ENCODE data around the gene KIF2C.
A peak's percentile ranks its signal among the peaks of the same experiment; 100 is the strongest.

The KIF2C gene

DNA sequence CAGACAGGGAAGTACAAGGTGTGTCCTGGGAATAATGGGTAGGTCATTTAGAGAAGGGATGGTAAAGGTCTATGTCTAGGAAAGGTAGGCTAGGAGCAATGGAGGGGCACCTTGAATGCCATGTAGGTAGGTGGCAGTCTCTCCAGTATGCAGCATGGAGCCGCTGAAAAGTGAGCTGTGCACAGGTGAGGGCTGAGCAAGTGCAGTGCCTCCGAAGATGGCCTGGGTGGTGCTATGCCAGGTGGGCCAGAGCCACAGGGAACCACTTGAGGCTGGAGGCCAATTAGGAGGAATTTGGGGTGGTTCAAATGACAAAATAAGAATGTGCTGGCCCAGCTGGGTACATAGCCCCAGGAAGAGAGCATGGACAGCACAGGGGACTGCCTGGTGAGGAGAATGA is 33.7 kb upstream of the KIF2C start:
- no peaks in the 10 kb centered on the region for H3K9me3 ChIP-seq (ENCODE audit: control insufficient read depth, low read length)
- no peaks in the 10 kb centered on the region for H3K36me3 ChIP-seq (ENCODE audit: control insufficient read depth, insufficient read depth, low read length)
- H3K4me3 ChIP-seq (ENCODE audit: low read length), result no peak overlapping the region
- H3K27me3 ChIP-seq (ENCODE audit: control insufficient read depth, insufficient read depth, low read length), result peaks cover 7% of the 10 kb centered on the region
- H3K9ac ChIP-seq (ENCODE audit: low read length), result no peak overlapping the region
- H3K4me1 ChIP-seq (ENCODE audit: control insufficient read depth, insufficient read depth, low read length), result peaks cover 7% of the 10 kb centered on the region

DNA sequence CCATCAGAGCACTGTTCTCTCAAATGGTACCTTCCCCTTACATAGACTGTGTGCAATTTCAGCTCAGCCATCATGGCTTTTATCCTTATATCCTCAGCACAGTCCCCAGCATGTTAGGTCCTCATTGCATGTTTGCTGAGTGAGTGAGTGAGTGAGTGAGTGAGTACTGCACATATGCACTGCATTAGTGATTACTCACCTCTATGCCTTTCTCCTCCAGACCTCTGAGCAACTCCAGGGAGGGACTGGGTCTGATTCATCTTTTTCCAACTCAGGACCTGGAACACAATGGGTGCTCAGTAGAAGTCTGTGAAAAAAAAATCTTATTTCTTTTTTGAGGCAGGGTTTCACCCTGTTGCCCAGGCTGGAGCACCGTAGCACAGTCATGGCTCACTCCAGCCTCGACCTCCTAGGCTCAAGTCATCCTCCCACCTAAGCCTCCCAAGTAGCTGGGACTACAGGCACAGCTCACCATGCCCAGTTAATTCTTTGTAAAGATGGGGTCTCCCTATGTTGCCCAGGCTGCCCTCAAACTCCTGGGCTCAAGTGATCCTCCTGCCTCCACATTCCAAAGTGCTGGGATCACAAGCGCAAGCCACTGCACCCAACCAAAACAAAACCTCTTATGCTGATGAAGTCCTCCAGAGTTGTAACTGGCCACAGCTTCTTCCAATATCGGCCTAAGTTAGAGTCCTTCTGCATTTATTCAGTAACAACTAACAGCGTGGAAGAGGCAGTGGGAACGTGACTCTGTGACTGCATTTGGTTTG is 32.3 kb upstream of the KIF2C start:
- no peaks in the 10 kb centered on the region for H3K36me3 ChIP-seq (ENCODE audit: control insufficient read depth, insufficient read depth, low read length)
- H3K4me1 ChIP-seq (ENCODE audit: control insufficient read depth, insufficient read depth, low read length), result peaks cover 7% of the 10 kb centered on the region
- peaks cover 7% of the 10 kb centered on the region for H3K27me3 ChIP-seq (ENCODE audit: control insufficient read depth, insufficient read depth, low read length)
- H3K4me3 ChIP-seq (ENCODE audit: low read length), result no peak overlapping the region
- H3K9ac ChIP-seq (ENCODE audit: low read length), result no peak overlapping the region
- H3K9me3 ChIP-seq (ENCODE audit: control insufficient read depth, low read length), result no peaks in the 10 kb centered on the region

DNA sequence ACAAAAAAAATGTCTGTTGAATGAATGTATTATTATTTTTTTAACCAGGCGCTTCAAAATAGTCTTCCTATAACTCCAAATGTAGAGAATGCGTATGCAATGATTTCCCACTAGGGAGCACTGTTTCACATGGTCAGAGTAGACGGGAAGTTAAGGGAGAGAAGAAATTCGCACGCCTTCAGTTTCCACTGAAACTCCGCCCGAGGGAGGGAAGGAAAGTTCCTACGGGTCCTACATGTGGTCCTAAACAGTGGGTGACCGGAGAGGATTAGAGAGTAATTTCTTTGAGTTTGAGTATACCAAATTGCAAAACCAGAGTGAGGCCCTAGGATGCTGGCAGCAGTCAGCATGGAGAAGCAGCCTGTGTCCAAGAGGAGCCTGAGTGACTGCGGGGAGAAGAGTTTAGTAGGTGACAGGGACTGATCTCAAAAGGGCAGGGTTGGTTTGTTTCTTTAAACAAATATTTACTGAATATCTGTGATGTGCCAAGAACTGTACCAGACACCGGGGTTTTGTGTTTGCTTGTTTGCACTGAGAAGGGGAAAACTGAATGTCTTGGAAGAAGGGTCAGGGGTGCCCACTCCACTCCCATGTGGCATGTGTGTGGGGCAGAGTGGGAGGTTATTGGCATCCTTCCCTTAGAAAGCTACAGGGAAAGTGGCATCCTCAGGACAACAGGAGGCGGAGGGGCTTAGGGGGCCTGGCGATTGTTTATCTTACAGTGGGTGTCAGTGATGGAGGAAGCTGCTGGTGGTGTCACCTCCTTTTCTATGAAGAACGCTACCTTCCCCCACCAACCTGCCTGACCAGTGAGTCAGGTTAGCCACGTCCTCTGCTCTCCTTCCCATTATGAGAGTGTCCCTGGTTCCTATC is 31.4 kb upstream of the KIF2C start:
- peaks cover 7% of the 10 kb centered on the region for H3K4me1 ChIP-seq (ENCODE audit: control insufficient read depth, insufficient read depth, low read length)
- H3K36me3 ChIP-seq (ENCODE audit: control insufficient read depth, insufficient read depth, low read length), result no peaks in the 10 kb centered on the region
- no peak overlapping the region for H3K4me3 ChIP-seq (ENCODE audit: low read length)
- peaks cover 7% of the 10 kb centered on the region for H3K27me3 ChIP-seq (ENCODE audit: control insufficient read depth, insufficient read depth, low read length)
- no peaks in the 10 kb centered on the region for H3K9me3 ChIP-seq (ENCODE audit: control insufficient read depth, low read length)
- peak overlapping the region; percentile 47 for H3K9ac ChIP-seq (ENCODE audit: low read length)

DNA sequence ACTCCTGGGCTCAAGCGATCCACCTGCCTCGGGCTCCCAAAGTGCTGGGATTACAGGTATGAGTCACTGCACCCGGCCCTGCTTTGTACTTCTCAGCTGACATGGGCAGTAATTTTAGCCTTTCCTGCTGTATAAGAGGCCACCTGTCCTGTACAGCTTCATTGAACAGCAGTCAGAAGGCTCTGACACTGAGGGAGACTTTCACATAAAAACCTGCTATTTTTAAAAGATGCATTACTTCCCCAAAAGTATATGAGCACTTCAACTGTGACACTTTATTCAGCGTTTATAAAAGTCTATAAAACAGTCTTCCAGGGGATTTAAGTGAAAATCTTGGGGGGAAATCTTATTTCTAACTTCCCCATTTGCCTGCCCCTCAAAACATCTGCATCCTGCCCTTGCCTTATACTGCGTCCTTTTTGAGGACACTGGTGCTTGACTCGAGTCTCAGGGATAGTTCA is 26.3 kb upstream of the KIF2C start:
- Histone ChIP-seq H3K27me3 (ENCODE audit: control insufficient read depth, insufficient read depth, low read length) (peaks cover 7% of the 10 kb centered on the region), H3K4me3 (ENCODE audit: low read length) (no peak overlapping the region), H3K4me1 (ENCODE audit: control insufficient read depth, insufficient read depth, low read length) (peaks cover 3% of the 10 kb centered on the region), H3K9ac (ENCODE audit: low read length) (no peak overlapping the region), H3K9me3 (ENCODE audit: control insufficient read depth, low read length) (no peaks in the 10 kb centered on the region), H3K36me3 (ENCODE audit: control insufficient read depth, insufficient read depth, low read length) (no peaks in the 10 kb centered on the region)

DNA sequence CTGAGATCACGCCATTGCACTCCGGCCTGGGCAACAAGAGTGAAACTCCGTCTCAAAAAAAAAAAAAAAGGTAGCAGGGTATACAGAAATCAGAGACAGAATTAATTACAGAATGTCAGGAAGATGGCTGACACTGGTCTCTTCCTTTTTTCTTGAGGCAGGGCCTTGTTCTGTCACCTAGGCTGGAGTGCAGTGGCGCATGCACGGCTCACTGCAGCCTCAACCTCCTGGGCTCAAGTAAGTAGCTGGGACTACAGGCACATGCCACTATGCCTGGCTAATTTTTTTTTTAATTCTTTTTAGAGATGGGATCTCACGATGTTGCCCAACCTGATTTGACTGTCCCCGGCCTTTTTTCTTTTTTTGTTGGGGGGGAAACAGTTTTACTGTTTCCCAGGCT is 25.1 kb upstream of the KIF2C start:
- Histone ChIP-seq H3K4me3 (ENCODE audit: low read length) (no peak overlapping the region), H3K4me1 (ENCODE audit: control insufficient read depth, insufficient read depth, low read length) (no peaks in the 10 kb centered on the region), H3K9ac (ENCODE audit: low read length) (no peak overlapping the region), H3K9me3 (ENCODE audit: control insufficient read depth, low read length) (no peaks in the 10 kb centered on the region), H3K27me3 (ENCODE audit: control insufficient read depth, insufficient read depth, low read length) (no peaks in the 10 kb centered on the region), H3K36me3 (ENCODE audit: control insufficient read depth, insufficient read depth, low read length) (no peaks in the 10 kb centered on the region)

DNA sequence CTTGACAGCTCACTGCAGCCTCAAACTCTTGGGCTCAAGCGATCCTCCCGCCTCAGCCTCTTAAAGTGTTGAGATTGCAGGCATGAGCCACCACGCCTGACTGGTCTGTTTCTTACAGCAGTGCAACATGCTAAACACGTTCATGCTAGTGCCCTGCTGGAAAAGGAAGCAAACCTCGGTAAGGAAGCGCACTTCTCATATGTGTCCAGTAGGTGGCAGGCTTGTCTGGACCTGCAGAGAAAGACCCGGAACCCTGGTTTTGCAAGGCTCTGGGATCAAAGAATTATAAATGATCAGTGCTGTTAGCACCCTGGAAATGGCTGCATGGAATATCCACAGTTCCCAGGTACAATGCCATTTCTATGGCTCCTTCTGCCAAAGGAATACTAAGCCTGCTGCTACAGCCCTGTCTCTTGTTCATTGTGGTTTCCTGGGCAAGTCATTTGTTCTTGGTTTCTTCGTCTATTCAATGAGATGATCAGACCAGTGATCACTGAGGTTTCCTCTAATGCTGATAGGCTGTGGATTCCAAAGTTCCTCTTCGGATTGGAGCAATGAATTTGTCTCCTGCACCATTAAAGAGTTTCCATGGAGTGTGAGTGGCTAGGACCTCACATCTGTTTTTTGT is 24.6 kb upstream of the KIF2C start:
- Histone ChIP-seq H3K36me3 (ENCODE audit: control insufficient read depth, insufficient read depth, low read length) (no peaks in the 10 kb centered on the region), H3K9ac (ENCODE audit: low read length) (no peak overlapping the region), H3K27me3 (ENCODE audit: control insufficient read depth, insufficient read depth, low read length) (no peaks in the 10 kb centered on the region), H3K4me3 (ENCODE audit: low read length) (no peak overlapping the region), H3K4me1 (ENCODE audit: control insufficient read depth, insufficient read depth, low read length) (no peaks in the 10 kb centered on the region), H3K9me3 (ENCODE audit: control insufficient read depth, low read length) (no peaks in the 10 kb centered on the region)

DNA sequence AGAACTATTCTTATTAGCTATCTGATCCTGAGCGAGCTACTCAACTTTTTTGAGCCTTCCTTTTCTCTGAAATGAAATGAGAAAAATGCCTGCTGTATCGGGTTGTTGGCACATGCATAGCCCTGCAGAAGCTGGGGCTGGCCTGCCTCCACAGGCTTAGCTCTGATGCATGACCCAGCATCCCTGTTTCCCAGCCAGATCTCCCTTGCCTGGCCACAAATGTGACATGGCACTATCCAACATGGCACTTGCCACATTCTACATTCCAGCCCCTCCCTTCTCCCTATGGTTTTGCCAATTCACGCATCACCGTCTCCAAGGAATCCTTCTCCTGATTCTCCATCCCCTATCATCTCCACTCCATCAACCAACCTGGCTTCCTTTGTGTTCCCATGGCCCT is 22.5 kb upstream of the KIF2C start:
- H3K4me3 ChIP-seq (ENCODE audit: low read length), result no peak overlapping the region
- no peak overlapping the region for H3K9ac ChIP-seq (ENCODE audit: low read length)
- no peaks in the 10 kb centered on the region for H3K36me3 ChIP-seq (ENCODE audit: control insufficient read depth, insufficient read depth, low read length)
- H3K27me3 ChIP-seq (ENCODE audit: control insufficient read depth, insufficient read depth, low read length), result no peaks in the 10 kb centered on the region
- H3K9me3 ChIP-seq (ENCODE audit: control insufficient read depth, low read length), result no peaks in the 10 kb centered on the region
- H3K4me1 ChIP-seq (ENCODE audit: control insufficient read depth, insufficient read depth, low read length), result no peaks in the 10 kb centered on the region

DNA sequence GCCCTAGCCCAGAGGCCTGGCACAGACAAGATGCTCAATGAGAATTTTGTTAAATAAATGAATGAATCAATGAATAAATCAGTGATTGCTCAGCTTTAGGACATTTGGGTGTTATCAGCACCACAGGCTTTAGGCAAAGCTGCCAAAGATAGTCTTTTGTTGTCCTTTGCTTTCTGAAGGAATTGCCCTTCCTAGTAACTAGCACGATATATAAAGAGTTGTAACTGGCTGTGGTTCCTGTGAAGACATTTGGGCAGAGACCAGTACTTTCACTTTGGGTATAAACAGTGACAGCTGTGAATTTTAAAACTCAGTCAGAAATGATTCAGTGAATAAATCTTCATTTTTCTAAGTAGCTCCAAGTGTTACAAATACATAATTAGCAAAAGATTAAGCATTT is 22.0 kb upstream of the KIF2C start:
- Histone ChIP-seq H3K4me1 (ENCODE audit: control insufficient read depth, insufficient read depth, low read length) (no peaks in the 10 kb centered on the region), H3K9me3 (ENCODE audit: control insufficient read depth, low read length) (no peaks in the 10 kb centered on the region), H3K36me3 (ENCODE audit: control insufficient read depth, insufficient read depth, low read length) (no peaks in the 10 kb centered on the region), H3K4me3 (ENCODE audit: low read length) (no peak overlapping the region), H3K9ac (ENCODE audit: low read length) (no peak overlapping the region), H3K27me3 (ENCODE audit: control insufficient read depth, insufficient read depth, low read length) (no peaks in the 10 kb centered on the region)

DNA sequence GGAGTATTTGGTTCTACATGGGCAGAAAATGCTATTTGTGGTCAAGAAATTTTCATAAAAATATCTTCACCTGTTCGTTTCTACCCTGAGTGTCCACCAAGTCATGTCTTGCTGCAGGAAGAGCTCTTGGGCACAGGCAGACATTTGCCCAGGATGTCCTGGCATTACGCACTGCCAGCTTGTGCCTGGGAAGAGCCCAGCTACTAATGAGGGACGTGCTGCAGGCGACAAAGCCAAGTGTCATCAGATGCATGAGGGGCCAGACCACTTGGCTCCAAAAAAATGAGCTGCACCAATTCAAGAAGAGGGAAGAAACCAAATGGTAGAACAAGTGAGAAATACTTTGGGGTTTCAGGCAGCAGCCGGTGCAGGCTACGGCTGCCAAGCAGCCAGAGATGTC is 21.5 kb upstream of the KIF2C start:
- H3K36me3 ChIP-seq (ENCODE audit: control insufficient read depth, insufficient read depth, low read length), result no peaks in the 10 kb centered on the region
- no peak overlapping the region for H3K4me3 ChIP-seq (ENCODE audit: low read length)
- H3K9me3 ChIP-seq (ENCODE audit: control insufficient read depth, low read length), result no peaks in the 10 kb centered on the region
- no peak overlapping the region for H3K9ac ChIP-seq (ENCODE audit: low read length)
- H3K27me3 ChIP-seq (ENCODE audit: control insufficient read depth, insufficient read depth, low read length), result no peaks in the 10 kb centered on the region
- H3K4me1 ChIP-seq (ENCODE audit: control insufficient read depth, insufficient read depth, low read length), result no peaks in the 10 kb centered on the region

DNA sequence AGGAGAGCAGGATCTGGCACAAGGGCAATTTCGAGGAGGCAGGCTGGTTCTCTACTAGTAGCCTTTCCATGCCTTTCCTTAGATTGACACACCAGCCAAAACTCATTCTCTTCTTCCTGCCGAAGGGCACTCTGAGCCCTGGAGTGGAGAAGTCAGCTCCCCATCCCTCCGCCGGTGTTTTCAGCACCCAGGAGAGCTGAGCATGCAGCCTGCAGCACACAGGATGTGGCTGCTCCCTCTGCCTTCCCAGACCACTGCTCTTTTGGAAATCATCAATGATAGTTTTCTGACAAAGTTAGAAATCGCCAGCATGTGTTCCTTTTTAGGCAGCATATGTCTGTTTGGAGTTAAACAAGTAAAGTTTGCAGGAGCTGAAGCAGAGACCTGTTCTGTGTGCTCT is 20.3 kb upstream of the KIF2C start:
- H3K4me1 ChIP-seq (ENCODE audit: control insufficient read depth, insufficient read depth, low read length), result no peaks in the 10 kb centered on the region
- no peaks in the 10 kb centered on the region for H3K36me3 ChIP-seq (ENCODE audit: control insufficient read depth, insufficient read depth, low read length)
- H3K9me3 ChIP-seq (ENCODE audit: control insufficient read depth, low read length), result no peaks in the 10 kb centered on the region
- H3K4me3 ChIP-seq (ENCODE audit: low read length), result no peak overlapping the region
- no peaks in the 10 kb centered on the region for H3K27me3 ChIP-seq (ENCODE audit: control insufficient read depth, insufficient read depth, low read length)
- no peak overlapping the region for H3K9ac ChIP-seq (ENCODE audit: low read length)

DNA sequence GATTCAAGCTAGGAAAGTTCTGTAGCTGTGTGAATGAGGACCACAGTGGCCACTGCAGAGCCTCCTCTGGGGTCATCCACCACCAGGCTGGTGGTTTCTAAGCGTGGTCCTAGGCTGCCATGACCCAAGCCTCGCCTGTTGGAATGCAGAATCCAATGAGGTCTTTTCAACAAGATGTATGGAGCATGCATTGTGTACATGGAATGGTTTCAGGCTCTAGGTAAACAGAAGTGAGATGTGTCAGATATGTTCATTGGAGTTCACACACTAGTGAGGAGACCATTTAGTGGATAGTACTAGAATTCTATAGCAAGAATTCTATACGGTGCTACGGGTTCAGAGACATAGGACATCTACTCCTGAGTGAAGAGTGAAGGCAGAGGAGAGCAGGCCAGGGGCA is 19.4 kb upstream of the KIF2C start:
- no peaks in the 10 kb centered on the region for H3K27me3 ChIP-seq (ENCODE audit: control insufficient read depth, insufficient read depth, low read length)
- H3K4me3 ChIP-seq (ENCODE audit: low read length), result no peak overlapping the region
- no peaks in the 10 kb centered on the region for H3K9me3 ChIP-seq (ENCODE audit: control insufficient read depth, low read length)
- no peaks in the 10 kb centered on the region for H3K4me1 ChIP-seq (ENCODE audit: control insufficient read depth, insufficient read depth, low read length)
- no peaks in the 10 kb centered on the region for H3K36me3 ChIP-seq (ENCODE audit: control insufficient read depth, insufficient read depth, low read length)
- no peak overlapping the region for H3K9ac ChIP-seq (ENCODE audit: low read length)

Data from mucosa of stomach (tissue), 1 donor.